GM10266 (cell line): Measurements from ENCODE around the gene BBLN.

Experiments used
- DNase-seq: peaks from one replicate; pipeline ENCODE4 v3.0.0; 2012; ENCODE audit errors: extremely low spot score
- TF ChIP-seq, protein P1 (sequence below): IDR thresholded peaks from 2 replicates; pipeline ENCODE4 v1.5.1; 2012; ENCODE audit warnings: mild to moderate bottlenecking, low read depth; ENCODE audit not compliant: control insufficient read depth, insufficient read depth; ENCODE audit errors: missing control alignments

Gene BBLN

GRCh38 chr9:128121924-128122808 is 37.9 kb upstream of the BBLN start:
- no peak for DNase-seq
- TF ChIP-seq, protein P1, sequence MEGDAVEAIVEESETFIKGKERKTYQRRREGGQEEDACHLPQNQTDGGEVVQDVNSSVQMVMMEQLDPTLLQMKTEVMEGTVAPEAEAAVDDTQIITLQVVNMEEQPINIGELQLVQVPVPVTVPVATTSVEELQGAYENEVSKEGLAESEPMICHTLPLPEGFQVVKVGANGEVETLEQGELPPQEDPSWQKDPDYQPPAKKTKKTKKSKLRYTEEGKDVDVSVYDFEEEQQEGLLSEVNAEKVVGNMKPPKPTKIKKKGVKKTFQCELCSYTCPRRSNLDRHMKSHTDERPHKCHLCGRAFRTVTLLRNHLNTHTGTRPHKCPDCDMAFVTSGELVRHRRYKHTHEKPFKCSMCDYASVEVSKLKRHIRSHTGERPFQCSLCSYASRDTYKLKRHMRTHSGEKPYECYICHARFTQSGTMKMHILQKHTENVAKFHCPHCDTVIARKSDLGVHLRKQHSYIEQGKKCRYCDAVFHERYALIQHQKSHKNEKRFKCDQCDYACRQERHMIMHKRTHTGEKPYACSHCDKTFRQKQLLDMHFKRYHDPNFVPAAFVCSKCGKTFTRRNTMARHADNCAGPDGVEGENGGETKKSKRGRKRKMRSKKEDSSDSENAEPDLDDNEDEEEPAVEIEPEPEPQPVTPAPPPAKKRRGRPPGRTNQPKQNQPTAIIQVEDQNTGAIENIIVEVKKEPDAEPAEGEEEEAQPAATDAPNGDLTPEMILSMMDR, result no peak

DNA sequence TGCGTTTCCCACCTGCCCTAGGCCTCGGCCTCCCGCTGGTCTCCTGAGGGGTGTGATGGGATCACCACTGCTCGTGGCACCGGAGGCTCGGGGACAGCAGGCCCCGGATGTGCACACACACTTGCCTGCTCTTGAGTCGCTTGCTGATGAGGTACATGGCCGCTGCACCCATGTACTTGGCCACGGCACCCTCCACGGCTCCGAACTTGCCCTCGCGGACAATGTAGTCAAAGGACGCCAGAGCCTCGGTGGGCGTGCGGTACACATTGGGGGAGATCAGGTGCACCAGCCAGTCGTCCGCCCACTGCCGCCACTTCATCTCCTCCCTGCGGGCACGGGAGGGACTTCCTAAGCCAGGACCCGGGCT is 37.3 kb upstream of the BBLN start:
- TF ChIP-seq, protein P1, result no peak
- no peak for DNase-seq

DNA sequence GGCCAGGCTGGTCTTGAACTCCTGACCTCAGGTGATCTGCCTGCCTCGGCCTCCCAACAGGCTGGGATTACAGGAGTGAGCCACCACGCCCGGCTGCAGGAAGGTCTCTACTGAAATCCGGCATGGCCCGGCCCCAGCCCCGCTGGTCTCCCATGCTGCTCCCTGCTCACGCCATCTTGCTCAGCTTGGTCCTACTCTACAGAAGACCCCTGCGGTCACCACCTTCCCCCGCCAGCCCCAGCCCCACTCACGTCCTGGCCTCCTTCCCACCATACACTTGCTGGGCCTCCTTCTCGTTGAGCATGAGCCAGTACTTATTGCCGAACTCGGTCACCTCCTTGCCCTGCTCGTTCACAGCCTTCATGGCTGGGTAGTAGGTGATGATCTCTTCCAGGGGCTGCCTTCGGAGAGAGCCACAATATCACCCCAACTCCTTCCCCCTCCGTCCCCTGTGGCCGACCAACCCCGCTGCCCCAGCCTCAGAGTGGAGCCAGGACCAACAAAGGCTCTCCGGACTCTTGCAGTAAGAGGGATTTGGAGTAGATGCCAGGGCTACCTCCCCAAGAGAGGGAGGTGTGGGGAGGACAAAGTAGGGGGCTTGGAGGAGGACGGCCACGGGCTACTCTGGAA is 36.5 kb upstream of the BBLN start:
- TF ChIP-seq, protein P1, result no peak
- no peak for DNase-seq

GRCh38 chr9:128124451-128124850 is 35.6 kb upstream of the BBLN start:
- DNase-seq, result no peak
- TF ChIP-seq, protein P1, result no peak

DNA sequence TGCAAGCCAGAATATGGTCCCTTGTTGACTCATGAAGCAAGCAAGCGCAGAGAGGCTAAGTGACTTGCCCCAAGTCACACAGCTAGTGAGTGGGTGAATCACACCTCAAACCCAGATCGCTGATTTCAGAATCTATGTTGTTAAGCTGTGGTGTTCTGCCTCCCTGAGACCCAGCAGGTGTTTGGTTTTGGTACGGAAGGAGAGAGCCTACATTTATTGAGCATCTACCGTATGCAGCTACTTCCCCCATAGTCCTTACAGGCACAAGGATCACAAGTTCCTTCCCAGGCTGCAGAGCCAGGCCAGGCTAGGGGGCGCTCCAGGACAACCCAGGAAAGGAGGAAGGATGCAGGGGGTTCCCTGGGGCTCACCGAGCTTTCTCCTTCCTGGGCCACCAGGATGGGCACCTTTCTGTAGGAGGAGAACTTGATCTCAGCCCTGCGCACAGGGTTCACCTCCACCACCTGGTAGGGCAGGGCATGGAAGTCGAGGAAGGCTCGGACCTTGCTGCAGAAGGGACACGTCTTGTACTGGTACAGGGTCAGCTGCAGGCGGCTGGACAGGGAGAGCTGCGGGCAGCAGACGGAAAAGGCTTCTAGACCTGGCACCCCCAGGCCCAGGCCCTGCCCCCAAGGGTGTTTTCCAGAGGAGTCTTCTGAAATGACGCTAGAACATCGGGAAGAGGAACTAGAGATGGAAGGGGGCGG is 35.0 kb upstream of the BBLN start:
- TF ChIP-seq, protein P1, result peak; percentile 71
- DNase-seq, result no peak

DNA sequence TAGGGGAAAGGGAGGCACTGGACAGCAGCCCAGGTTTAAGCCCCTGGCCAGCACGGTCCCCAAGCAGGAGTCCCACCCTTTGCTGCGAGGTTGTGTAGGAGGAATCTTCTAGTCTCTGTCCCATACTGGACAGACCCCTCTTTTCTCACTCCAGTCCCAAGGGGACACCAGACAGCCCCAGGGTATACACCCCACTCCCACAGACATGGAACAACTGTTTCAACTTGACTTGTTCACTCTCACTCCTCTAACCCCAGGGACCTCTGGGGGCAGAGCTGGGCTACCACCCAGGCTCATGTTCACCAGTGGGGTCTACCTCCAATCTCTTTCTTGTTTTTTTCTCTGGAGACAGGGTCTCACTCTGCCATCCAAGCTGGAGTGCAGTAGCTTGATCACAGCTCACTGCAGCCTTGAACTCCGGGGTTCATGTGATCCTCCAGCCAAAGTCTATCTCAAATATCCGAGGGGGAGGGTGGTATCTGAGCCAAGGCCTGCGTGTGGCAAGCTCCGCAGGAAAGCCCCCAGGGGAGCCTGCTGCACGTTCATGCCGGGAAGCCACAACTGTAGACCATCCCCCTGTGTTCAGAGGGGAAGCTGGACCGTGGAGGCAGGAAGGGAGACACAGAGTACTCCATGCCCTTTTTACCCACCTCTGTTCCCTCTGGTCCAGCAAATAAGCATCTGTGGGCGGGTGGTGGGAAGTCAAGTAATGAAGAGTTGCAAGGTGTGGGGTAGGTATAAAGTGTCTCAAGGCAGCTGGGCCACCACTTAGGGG is 34.3 kb upstream of the BBLN start:
- DNase-seq, result no peak
- TF ChIP-seq, protein P1, result no peak
